Activated CD8-positive, alpha-beta T cell treated with anti-CD3 and anti-CD28 coated beads for 36 hours (primary cell): Measurements from ENCODE around the gene TMEM179. TPM values are rescaled to one million over a fixed set of nuclear protein-coding genes. Genes with fewer than 3 reads are reported as not detected.

Experiments
- ATAC-seq: fragments of 200-7000 bp; cut with Tn5 transposase; one replicate; pipeline ENCODE4 v1.10.0; 2021; ENCODE audit warnings: mild to moderate bottlenecking, moderate library complexity
- CTCF ChIA-PET: fragments of 350-600 bp; sonication (Branson Sonifier 250); formaldehyde crosslinking; loops from one replicate; lab custom pipeline; 2021; ENCODE audit warnings: antibody characterized with exemption; lab: Charles Lee
- POLR2A ChIA-PET: fragments of 350-600 bp; sonication (Branson Sonifier 250); formaldehyde crosslinking; loops from one replicate; lab custom pipeline; 2021; ENCODE audit warnings: antibody characterized with exemption; lab: Charles Lee
- DNase-seq: peaks from one replicate; pipeline ENCODE4 v3.0.0-alpha.2; 2020
- H3K27ac Mint-ChIP-seq: one replicate; pipeline ENCODE4 v1.8.0; 2021; ENCODE audit warnings: mild to moderate bottlenecking, mixed read lengths
- H3K27me3 Mint-ChIP-seq: one replicate; pipeline ENCODE4 v1.8.0; 2021; ENCODE audit warnings: mixed read lengths
- H3K36me3 Mint-ChIP-seq: one replicate; pipeline ENCODE4 v1.8.0; 2021; ENCODE audit warnings: low read depth, mixed read lengths
- H3K4me1 Mint-ChIP-seq: one replicate; pipeline ENCODE4 v1.8.0; 2021; ENCODE audit warnings: low read depth, mixed read lengths
- H3K4me3 Mint-ChIP-seq: one replicate; pipeline ENCODE4 v1.8.0; 2021; ENCODE audit warnings: mild to moderate bottlenecking, moderate library complexity, mixed read lengths
- H3K9me3 Mint-ChIP-seq: one replicate; pipeline ENCODE4 v1.8.0; 2021; ENCODE audit warnings: mixed read lengths
- intact Hi-C: fragments of 100-400 bp; cut with micrococcal nuclease; formaldehyde crosslinking; loops from one replicate; pipeline ENCODE4 v1.10.0; 2022
- total RNA-seq, 2 experiments: library from RNA; stranded (reverse); gene quantifications; one replicate each; pipeline ENCODE4 v1.2.3, GENCODE V29; 2021
- TF ChIP-seq, protein P1 (sequence below): fragments of 200-600 bp; IDR thresholded peaks from one replicate; pipeline ENCODE4 v1.8.0; 2022; ENCODE audit warnings: antibody characterized with exemption, mild to moderate bottlenecking

TMEM179 gene
- total RNA-seq, 2 experiments from 2014 or later: not detected

DNA sequence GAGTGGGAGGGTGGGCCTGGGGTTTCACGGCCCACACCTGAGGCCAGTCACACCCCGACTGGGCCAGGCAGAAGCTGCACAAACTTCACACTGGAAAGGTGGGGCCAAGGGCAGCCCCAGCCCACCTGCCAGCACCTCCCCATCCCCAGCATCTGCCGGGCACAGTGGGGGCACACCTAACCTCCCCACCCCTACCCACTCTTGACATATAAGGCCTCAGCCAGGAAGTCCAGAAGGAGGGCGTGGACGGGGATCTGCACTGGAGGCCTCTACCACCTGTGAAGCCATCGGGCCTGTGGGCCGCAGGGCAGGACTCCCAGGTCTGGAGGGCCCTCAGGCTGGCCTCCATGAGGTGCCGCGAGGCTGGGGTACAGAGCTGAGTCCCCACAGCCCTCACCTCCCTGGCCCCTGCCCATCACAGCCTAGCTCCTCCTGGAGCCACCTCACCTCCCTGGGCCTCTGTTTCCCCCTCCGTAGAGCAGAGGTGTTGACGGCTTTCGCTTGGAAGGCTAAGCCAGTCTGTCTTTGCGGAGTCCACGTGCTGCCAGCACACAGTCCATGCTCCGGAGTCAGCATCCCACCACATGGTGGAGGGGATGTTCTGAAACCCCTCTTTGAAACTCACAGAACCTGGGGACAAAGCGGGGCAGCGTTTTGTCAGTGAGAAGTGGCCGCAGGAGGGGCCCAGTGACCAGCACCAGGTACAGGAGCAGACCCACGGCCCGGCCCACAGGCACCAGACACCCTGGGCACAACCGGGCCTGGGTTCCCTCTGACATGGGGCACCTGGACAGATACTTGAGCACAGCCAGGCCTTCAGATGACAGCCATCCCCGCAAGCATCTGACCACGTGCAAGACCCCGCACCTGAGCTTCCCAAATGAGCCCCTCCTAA, 46.7 kb upstream of the TMEM179 start:
- ATAC-seq: no peak
- CTCF ChIA-PET: interaction anchor here (0.7 to 2.0 kb wide), 4 partner anchors 9 to 58 kb away, joined by 3 to 5 read pairs (median 4); no protein-coding TSS in a partner anchor
- no peaks in the 10 kb centered on the region for H3K36me3 Mint-ChIP-seq
- TF ChIP-seq, protein P1, sequence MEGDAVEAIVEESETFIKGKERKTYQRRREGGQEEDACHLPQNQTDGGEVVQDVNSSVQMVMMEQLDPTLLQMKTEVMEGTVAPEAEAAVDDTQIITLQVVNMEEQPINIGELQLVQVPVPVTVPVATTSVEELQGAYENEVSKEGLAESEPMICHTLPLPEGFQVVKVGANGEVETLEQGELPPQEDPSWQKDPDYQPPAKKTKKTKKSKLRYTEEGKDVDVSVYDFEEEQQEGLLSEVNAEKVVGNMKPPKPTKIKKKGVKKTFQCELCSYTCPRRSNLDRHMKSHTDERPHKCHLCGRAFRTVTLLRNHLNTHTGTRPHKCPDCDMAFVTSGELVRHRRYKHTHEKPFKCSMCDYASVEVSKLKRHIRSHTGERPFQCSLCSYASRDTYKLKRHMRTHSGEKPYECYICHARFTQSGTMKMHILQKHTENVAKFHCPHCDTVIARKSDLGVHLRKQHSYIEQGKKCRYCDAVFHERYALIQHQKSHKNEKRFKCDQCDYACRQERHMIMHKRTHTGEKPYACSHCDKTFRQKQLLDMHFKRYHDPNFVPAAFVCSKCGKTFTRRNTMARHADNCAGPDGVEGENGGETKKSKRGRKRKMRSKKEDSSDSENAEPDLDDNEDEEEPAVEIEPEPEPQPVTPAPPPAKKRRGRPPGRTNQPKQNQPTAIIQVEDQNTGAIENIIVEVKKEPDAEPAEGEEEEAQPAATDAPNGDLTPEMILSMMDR: no peak
- H3K27ac Mint-ChIP-seq: no peak overlapping the region
- no peak overlapping the region for H3K4me3 Mint-ChIP-seq
- POLR2A ChIA-PET: no interaction called here
- H3K9me3 Mint-ChIP-seq: peaks cover 6% of the 10 kb centered on the region
- intact Hi-C loops: no loop called here
- no peak for DNase-seq
- H3K27me3 Mint-ChIP-seq: peaks cover 4% of the 10 kb centered on the region
- H3K4me1 Mint-ChIP-seq: peaks cover under 1% of the 10 kb centered on the region

GRCh38 chr14:104650057-104650980, 45.7 kb upstream of the TMEM179 start:
- H3K27ac Mint-ChIP-seq: no peak overlapping the region
- peak overlapping the region; percentile 42 for H3K4me3 Mint-ChIP-seq
- H3K9me3 Mint-ChIP-seq: peaks cover 6% of the 10 kb centered on the region
- H3K27me3 Mint-ChIP-seq: peaks cover 5% of the 10 kb centered on the region
- no peaks in the 10 kb centered on the region for H3K36me3 Mint-ChIP-seq
- intact Hi-C loops: no loop called here
- POLR2A ChIA-PET: no interaction called here
- ATAC-seq (peak; percentile 96), DNase-seq (peak; percentile 83)
- TF ChIP-seq, protein P1: peak; percentile 97
- no peaks in the 10 kb centered on the region for H3K4me1 Mint-ChIP-seq
- CTCF ChIA-PET: interaction anchor here (0.7 to 2.0 kb wide), 3 partner anchors 10 to 22 kb away, joined by 3 to 5 read pairs (median 5); no protein-coding TSS in a partner anchor

DNA sequence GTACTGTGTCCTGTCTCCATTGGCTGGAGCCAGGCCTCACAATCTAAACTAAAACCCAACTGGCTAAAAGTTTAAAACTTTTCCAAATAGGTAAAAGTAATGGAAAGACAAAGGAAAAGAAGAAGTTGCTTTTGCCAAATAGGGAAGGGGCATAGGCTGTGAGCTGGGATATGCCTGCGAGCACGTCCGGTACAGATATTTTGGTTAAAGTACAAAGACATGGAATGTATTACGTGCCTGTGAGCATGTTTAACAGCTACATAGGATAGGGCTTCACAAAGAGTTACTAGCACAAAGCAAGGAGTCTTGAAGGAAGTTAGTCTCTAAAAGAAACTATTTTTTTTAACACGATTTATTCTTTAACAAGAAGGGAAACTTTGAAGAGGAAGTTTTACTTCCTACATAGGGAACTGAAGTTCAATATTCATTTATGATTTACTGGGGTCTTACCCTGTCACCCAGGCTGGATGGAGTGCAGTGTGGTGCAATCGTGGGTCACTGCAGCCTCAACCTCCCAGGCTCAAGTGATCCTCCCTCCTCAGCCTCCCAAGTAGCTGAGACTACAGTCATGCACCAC, 43.0 kb upstream of the TMEM179 start:
- H3K4me3 Mint-ChIP-seq: no peak overlapping the region

DNA sequence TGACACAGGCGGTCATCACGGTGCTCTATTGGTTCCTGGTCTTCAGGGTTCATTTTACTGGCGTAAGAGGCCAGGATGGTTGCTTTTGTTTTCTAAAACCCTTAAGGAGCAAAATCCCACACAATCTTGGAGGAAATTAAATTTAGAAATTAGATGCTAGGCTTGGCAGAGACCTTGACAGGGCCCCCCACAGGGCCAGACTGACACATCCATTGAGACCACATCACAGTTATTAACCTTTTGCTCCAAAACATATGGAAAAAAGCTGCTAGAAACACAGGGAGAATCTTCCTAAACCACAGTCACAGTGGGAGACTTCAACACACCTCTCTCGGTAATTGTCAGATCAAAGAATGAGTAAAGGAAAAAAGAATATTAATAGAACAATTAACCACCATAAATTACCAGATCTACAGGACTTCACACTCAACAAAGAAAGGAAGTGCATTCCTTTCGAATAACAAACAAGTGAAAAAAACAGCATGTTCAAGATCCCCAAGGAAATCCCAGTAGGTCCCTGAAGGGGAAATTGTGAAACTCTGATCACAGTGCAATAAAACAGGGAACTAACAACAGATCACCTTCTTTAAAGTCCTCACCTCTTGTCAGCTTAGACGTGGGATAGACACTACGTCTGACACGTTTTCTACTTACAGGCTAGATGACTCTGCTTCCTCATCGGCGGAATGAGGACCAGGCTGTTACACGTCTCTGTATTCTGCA, 40.2 kb upstream of the TMEM179 start:
- ChIA-PET POLR2A (no interaction called here), CTCF (no interaction called here)
- TF ChIP-seq, protein P1: no peak
- Mint-ChIP-seq H3K36me3 (no peaks in the 10 kb centered on the region), H3K4me3 (no peak overlapping the region), H3K9me3 (peaks cover 2% of the 10 kb centered on the region), H3K27ac (no peak overlapping the region), H3K27me3 (peaks cover 6% of the 10 kb centered on the region), H3K4me1 (no peaks in the 10 kb centered on the region)
- DNase-seq (no peak), ATAC-seq (no peak)
- intact Hi-C loops: loop anchor here (5.0 kb wide), 2 partner anchors 62 to 508 kb away; partner anchors contain the start of gene KIF26A

More for the DNA sequence above, 43.0 kb upstream of the TMEM179 start:
- intact Hi-C loops: loop anchor here (5.0 kb wide), 1 partner anchor 60 kb away; no protein-coding TSS in a partner anchor
- no peak for ATAC-seq
- Mint-ChIP-seq H3K9me3 (peaks cover 2% of the 10 kb centered on the region), H3K36me3 (no peaks in the 10 kb centered on the region), H3K27ac (no peak overlapping the region), H3K27me3 (peaks cover 5% of the 10 kb centered on the region), H3K4me1 (no peaks in the 10 kb centered on the region)
- no peak for DNase-seq
- CTCF ChIA-PET: no interaction called here
- POLR2A ChIA-PET: no interaction called here
- TF ChIP-seq, protein P1: no peak
